HCT116 (cell line): ENCODE measurements around the gene SLFN12L. TPM values are rescaled to one million over a fixed set of nuclear protein-coding genes. Genes with fewer than 3 reads are reported as not detected.

Source experiments
- ATAC-seq: fragments of 200-7000 bp; cut with Tn5 transposase; 2 replicates; pipeline ENCODE4 v1.9.1; 2020; ENCODE audit warnings: mild to moderate bottlenecking, moderate library complexity
- BruUV-seq: library from RNA; stranded (reverse); fragments of 400-500 nt; replicated peaks from 2 replicates; lab custom pipeline; 2021; lab: Mats Ljungman, UMichigan
- CTCF ChIA-PET: fragments of 300-600 bp; sonication (Branson Sonifier 250); formaldehyde crosslinking; loops from one replicate; lab custom pipeline; 2021; ENCODE audit warnings: antibody characterized with exemption; lab: Charles Lee
- POLR2A ChIA-PET: fragments of 300-600, 350-600 bp; sonication (Branson Sonifier 250); formaldehyde crosslinking; loops from one replicate; lab custom pipeline; 2021; ENCODE audit warnings: antibody characterized with exemption; lab: Charles Lee
- RAD21 ChIA-PET, 2 experiments: fragments of 300-600 bp; sonication (Branson Sonifier 250); formaldehyde crosslinking; loops; one replicate each; lab custom pipeline; 2023; ENCODE audit warnings: low total read pairs in 2 of 2; ENCODE audit not compliant: uncharacterized antibody in 2 of 2, unreplicated experiment in 2 of 2, low non-redundant PET in 1 of 2; lab: Charles Lee
- DNase-seq: peaks from one replicate; pipeline ENCODE4 v3.0.0-alpha.2; 2010; ENCODE audit warnings: low read depth, low spot score
- H2AFZ ChIP-seq: fragments of 200-600 bp; shearing (Covaris generic), sonication (generic); 2 replicates; pipeline ENCODE4 v1.6.1; 2017; ENCODE audit warnings: low read depth, mixed run types, mixed read lengths, antibody characterized with exemption, low read length; ENCODE audit not compliant: poor library complexity, severe bottlenecking
- H3K27ac ChIP-seq: 2 replicates; pipeline ENCODE4 v1.5.1; 2012; ENCODE audit warnings: low read depth, low read length
- H3K27me3 ChIP-seq: fragments of 200-600 bp; sonication (generic); 2 replicates; pipeline ENCODE4 v1.6.1; 2016; ENCODE audit warnings: mixed run types, low read length, mixed read lengths; ENCODE audit not compliant: insufficient read depth
- H3K36me3 ChIP-seq, 2 experiments: fragments of 200-500 bp in 1 of 2; fragments of 200-600 bp in 1 of 2; sonication (Bioruptor generic) in 1 of 2; sonication (generic) in 1 of 2; 2 replicates each; pipeline versions ENCODE4 v1.5.1 to v1.6.1; 2014 to 2016; ENCODE audit warnings: low read length in 2 of 2, inconsistent platforms in 1 of 2, mixed read lengths in 1 of 2, mixed run types in 1 of 2; ENCODE audit not compliant: insufficient read depth in 2 of 2, control insufficient read depth in 1 of 2
- H3K4me1 ChIP-seq, 2 experiments: fragments of 200-600 bp in 1 of 2; sonication (generic) in 1 of 2; 2 replicates each; pipeline versions ENCODE4 v1.5.1 to v1.6.1; 2012 to 2017; ENCODE audit warnings: low read length in 2 of 2, inconsistent platforms in 1 of 2, mild to moderate bottlenecking in 1 of 2, mixed read lengths in 1 of 2, mixed run types in 1 of 2, moderate library complexity in 1 of 2; ENCODE audit not compliant: insufficient read depth in 2 of 2, control insufficient read depth in 1 of 2
- H3K4me2 ChIP-seq: fragments of 200-600 bp; sonication (generic); 2 replicates; pipeline ENCODE4 v1.6.1; 2017; ENCODE audit warnings: mixed run types, low read length, mixed read lengths
- H3K4me3 ChIP-seq, 2 experiments: fragments of 200-600 bp in 1 of 2; sonication (generic) in 1 of 2; replicated peaks in 1 of 2; 2 replicates each; pipeline ENCODE4 v1.5.1; 2011 to 2016; ENCODE audit warnings: low read length in 2 of 2, control low read depth in 1 of 2, low read depth in 1 of 2, mild to moderate bottlenecking in 1 of 2, mixed read lengths in 1 of 2, mixed run types in 1 of 2
- H3K79me2 ChIP-seq: fragments of 200-600 bp; sonication (generic); 2 replicates; pipeline ENCODE4 v1.6.1; 2017; ENCODE audit warnings: mild to moderate bottlenecking, mixed run types, low read length, moderate library complexity, mixed read lengths; ENCODE audit not compliant: insufficient read depth
- H3K9ac ChIP-seq: fragments of 200-600 bp; sonication (generic); 2 replicates; pipeline ENCODE4 v1.6.1; 2016; ENCODE audit warnings: low read length, mixed read lengths
- H3K9me2 ChIP-seq: fragments of 200-600 bp; sonication (generic), shearing (Covaris generic); 2 replicates; pipeline ENCODE4 v1.6.1; 2017; ENCODE audit warnings: mixed run types, mild to moderate bottlenecking, moderate library complexity; ENCODE audit not compliant: insufficient read depth
- H3K9me3 ChIP-seq, 2 experiments: fragments of 200-500 bp in 1 of 2; fragments of 200-600 bp in 1 of 2; sonication (Bioruptor generic) in 1 of 2; sonication (generic) in 1 of 2; 2 replicates each; pipeline ENCODE4 v1.6.1; 2014 to 2017; ENCODE audit warnings: low read length in 2 of 2, mixed read lengths in 2 of 2, inconsistent platforms in 1 of 2, low read depth in 1 of 2, mild to moderate bottlenecking in 1 of 2, mixed run types in 1 of 2, moderate library complexity in 1 of 2; ENCODE audit not compliant: control insufficient read depth in 1 of 2, insufficient read depth in 1 of 2
- H4K20me1 ChIP-seq: fragments of 200-600 bp; sonication (generic), shearing (Covaris generic); 2 replicates; pipeline ENCODE4 v1.6.1; 2017; ENCODE audit warnings: mixed run types, mild to moderate bottlenecking, moderate library complexity; ENCODE audit not compliant: insufficient read depth
- CBX3 ChIP-seq: IDR thresholded peaks from 2 replicates; pipeline ENCODE4 v1.6.1; 2012; ENCODE audit warnings: low read depth
- CEBPB ChIP-seq: IDR thresholded peaks from 2 replicates; pipeline ENCODE4 v1.6.1; 2012; ENCODE audit warnings: low read depth
- EGR1 ChIP-seq: IDR thresholded peaks from 2 replicates; pipeline ENCODE4 v1.6.1; 2012; ENCODE audit warnings: low read depth
- ELF1 ChIP-seq: IDR thresholded peaks from 2 replicates; pipeline ENCODE4 v1.6.1; 2012; ENCODE audit warnings: low read depth, borderline replicate concordance
- EZH2 ChIP-seq: fragments of 200-600 bp; sonication (generic); IDR thresholded peaks from 2 replicates; pipeline ENCODE4 v1.6.1; 2017; ENCODE audit warnings: antibody characterized with exemption, mixed run types
- EZH2phosphoT487 ChIP-seq: fragments of 200-600 bp; IDR thresholded peaks from 2 replicates; pipeline ENCODE4 v1.6.1; 2018; ENCODE audit warnings: antibody characterized with exemption, borderline replicate concordance
- FOSL1 ChIP-seq: IDR thresholded peaks from 2 replicates; pipeline ENCODE4 v1.6.1; 2012; ENCODE audit warnings: low read depth
- JUND ChIP-seq: IDR thresholded peaks from 2 replicates; pipeline ENCODE4 v1.6.1; 2012
- POLR2A ChIP-seq: IDR thresholded peaks from 2 replicates; pipeline ENCODE4 v1.7.0; 2011; ENCODE audit warnings: borderline replicate concordance; ENCODE audit not compliant: insufficient read depth, insufficient read length; ENCODE audit errors: extremely low read depth
- POLR2AphosphoS5 ChIP-seq: IDR thresholded peaks from 2 replicates; pipeline ENCODE4 v1.6.1; 2011; ENCODE audit warnings: mild to moderate bottlenecking, low read depth, low read length, moderate library complexity
- SIN3A ChIP-seq: IDR thresholded peaks from 2 replicates; pipeline ENCODE4 v1.6.1; 2012; ENCODE audit warnings: low read depth
- SP1 ChIP-seq: IDR thresholded peaks from 2 replicates; pipeline ENCODE4 v1.6.1; 2012; ENCODE audit warnings: low read depth
- SRF ChIP-seq: IDR thresholded peaks from 2 replicates; pipeline ENCODE4 v1.6.1; 2012; ENCODE audit warnings: low read depth
- TCF7L2 ChIP-seq: IDR thresholded peaks from 2 replicates; pipeline ENCODE4 v1.7.0; 2011; ENCODE audit warnings: borderline replicate concordance, inconsistent platforms; ENCODE audit not compliant: insufficient read depth, insufficient read length; ENCODE audit errors: extremely low read depth
- YY1 ChIP-seq: IDR thresholded peaks from 2 replicates; pipeline ENCODE4 v1.6.1; 2011; ENCODE audit warnings: low read length, low read depth, moderate library complexity, mild to moderate bottlenecking; ENCODE audit not compliant: insufficient replicate concordance; ENCODE audit errors: extremely low read depth
- ZFX ChIP-seq: fragments of 450-650 bp; IDR thresholded peaks from 2 replicates; pipeline ENCODE4 v1.6.1; 2017
- intact Hi-C: fragments of 100-400 bp; cut with micrococcal nuclease; formaldehyde crosslinking; loops from 2 replicates; pipeline ENCODE4 v1.10.0; 2022
- total RNA-seq: library from RNA; stranded (reverse); gene quantifications from one replicate; pipeline ENCODE4 v1.2.1, GENCODE V29; 2021; ENCODE audit not compliant: unreplicated experiment
- TF ChIP-seq, protein P1 (sequence below): IDR thresholded peaks from 2 replicates; pipeline ENCODE4 v1.6.1; 2012
- TF ChIP-seq, protein P2 (sequence below), 3 experiments: fragments of 200-600 bp in 1 of 3; sonication (generic) in 1 of 3; IDR thresholded peaks in 2 of 3; conservative IDR thresholded peaks in 1 of 3; 2 replicates each; pipeline ENCODE4 v1.5.1; 2012 to 2017; ENCODE audit warnings: low read depth in 2 of 3, low read length in 2 of 3, antibody characterized with exemption in 1 of 3, borderline replicate concordance in 1 of 3, control low read depth in 1 of 3, mild to moderate bottlenecking in 1 of 3, mixed read lengths in 1 of 3, mixed run types in 1 of 3, moderate library complexity in 1 of 3; ENCODE audit not compliant: insufficient read depth in 1 of 3
- TF ChIP-seq, protein P3 (sequence below): IDR thresholded peaks from 2 replicates; pipeline ENCODE4 v1.6.1; 2011; ENCODE audit warnings: mild to moderate bottlenecking, low read length, moderate library complexity; ENCODE audit not compliant: insufficient replicate concordance; ENCODE audit errors: extremely low read depth
- TF ChIP-seq, protein P4 (sequence below): IDR thresholded peaks from 2 replicates; pipeline ENCODE4 v1.6.1; 2012

SLFN12L gene
- total RNA-seq, 1 experiment from 2014 or later: 0.17 TPM

DNA sequence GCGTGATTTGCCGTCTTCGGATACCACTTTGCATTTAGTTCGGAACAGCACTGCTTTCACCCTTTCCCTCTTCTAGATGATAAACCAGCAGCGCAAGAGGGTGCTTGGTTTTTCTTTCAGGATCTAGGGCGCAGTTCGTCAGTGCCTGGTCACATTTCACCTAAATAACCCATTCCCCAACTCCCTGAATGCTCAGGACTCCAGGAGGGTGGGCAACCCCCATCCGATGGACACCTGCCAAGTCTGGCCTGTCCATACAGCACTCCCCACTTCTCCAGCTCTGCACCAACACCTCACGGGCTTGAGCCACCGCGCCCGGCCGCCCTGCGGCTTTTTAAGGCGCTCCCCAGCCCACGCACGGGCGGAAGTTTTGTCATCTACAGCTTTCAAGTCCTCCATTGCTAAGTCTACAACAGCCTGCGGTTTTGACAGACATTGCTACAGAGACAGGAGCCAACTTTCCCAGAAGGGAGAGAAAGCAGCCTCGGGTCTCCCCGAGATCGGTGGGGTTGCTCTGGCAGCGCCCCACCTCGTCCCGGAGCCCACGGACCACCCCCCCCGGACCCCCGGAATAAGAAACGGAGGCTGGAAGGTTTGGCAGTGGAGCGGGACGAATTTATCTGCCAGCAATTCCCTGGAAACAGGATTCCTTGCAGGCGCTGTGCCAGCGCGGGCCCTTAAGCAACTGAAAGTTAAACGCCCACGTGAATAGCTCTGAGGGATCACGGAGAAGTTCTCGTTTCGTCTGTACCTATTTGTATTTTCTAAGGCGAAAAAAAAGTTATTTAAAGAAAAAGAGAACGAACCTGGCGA is 50.4 kb downstream of the SLFN12L start:
- ATAC-seq (no peak), DNase-seq (no peak)
- H3K9me2 ChIP-seq: no peaks in the 10 kb centered on the region
- H3K4me2 ChIP-seq: no peak overlapping the region
- no peak overlapping the region for H3K27ac ChIP-seq
- peaks cover 58% of the 10 kb centered on the region for H3K27me3 ChIP-seq
- ChIA-PET RAD21 (no interaction called here), POLR2A (no interaction called here)
- no peak overlapping the region for H3K9ac ChIP-seq
- TF ChIP-seq FOSL1: no peak
- TF ChIP-seq TCF7L2: no peak
- no peak for TF ChIP-seq SRF
- TF ChIP-seq SP1: no peak
- TF ChIP-seq POLR2A: no peak
- no peak for TF ChIP-seq EGR1
- no peak for TF ChIP-seq SIN3A
- TF ChIP-seq, protein P1, sequence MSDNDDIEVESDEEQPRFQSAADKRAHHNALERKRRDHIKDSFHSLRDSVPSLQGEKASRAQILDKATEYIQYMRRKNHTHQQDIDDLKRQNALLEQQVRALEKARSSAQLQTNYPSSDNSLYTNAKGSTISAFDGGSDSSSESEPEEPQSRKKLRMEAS: no peak
- TF ChIP-seq JUND: no peak
- TF ChIP-seq POLR2AphosphoS5: no peak
- TF ChIP-seq YY1: no peak
- TF ChIP-seq CBX3: no peak
- TF ChIP-seq EZH2phosphoT487: no peak
- TF ChIP-seq, protein P2, sequence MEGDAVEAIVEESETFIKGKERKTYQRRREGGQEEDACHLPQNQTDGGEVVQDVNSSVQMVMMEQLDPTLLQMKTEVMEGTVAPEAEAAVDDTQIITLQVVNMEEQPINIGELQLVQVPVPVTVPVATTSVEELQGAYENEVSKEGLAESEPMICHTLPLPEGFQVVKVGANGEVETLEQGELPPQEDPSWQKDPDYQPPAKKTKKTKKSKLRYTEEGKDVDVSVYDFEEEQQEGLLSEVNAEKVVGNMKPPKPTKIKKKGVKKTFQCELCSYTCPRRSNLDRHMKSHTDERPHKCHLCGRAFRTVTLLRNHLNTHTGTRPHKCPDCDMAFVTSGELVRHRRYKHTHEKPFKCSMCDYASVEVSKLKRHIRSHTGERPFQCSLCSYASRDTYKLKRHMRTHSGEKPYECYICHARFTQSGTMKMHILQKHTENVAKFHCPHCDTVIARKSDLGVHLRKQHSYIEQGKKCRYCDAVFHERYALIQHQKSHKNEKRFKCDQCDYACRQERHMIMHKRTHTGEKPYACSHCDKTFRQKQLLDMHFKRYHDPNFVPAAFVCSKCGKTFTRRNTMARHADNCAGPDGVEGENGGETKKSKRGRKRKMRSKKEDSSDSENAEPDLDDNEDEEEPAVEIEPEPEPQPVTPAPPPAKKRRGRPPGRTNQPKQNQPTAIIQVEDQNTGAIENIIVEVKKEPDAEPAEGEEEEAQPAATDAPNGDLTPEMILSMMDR (IDR thresholded peaks at IDR 0.05 in 2 of 3, conservative IDR thresholded peaks at IDR 0.05 in 1 of 3; ENCODE audit: borderline replicate concordance in 1 of 3, insufficient read depth in 1 of 3, low read depth in 2 of 3, low read length in 2 of 3): no peak
- no peak for TF ChIP-seq ZFX
- TF ChIP-seq, protein P3, sequence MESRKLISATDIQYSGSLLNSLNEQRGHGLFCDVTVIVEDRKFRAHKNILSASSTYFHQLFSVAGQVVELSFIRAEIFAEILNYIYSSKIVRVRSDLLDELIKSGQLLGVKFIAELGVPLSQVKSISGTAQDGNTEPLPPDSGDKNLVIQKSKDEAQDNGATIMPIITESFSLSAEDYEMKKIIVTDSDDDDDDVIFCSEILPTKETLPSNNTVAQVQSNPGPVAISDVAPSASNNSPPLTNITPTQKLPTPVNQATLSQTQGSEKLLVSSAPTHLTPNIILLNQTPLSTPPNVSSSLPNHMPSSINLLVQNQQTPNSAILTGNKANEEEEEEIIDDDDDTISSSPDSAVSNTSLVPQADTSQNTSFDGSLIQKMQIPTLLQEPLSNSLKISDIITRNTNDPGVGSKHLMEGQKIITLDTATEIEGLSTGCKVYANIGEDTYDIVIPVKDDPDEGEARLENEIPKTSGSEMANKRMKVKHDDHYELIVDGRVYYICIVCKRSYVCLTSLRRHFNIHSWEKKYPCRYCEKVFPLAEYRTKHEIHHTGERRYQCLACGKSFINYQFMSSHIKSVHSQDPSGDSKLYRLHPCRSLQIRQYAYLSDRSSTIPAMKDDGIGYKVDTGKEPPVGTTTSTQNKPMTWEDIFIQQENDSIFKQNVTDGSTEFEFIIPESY: no peak
- TF ChIP-seq EZH2: no peak
- TF ChIP-seq CEBPB: no peak
- TF ChIP-seq, protein P4, sequence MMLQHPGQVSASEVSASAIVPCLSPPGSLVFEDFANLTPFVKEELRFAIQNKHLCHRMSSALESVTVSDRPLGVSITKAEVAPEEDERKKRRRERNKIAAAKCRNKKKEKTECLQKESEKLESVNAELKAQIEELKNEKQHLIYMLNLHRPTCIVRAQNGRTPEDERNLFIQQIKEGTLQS: no peak
- TF ChIP-seq ELF1: no peak
- TF ChIP-seq, all 23 proteins: peak for 0
- BruUV-seq: no TSS peak
- Histone ChIP-seq H3K36me3 (no peaks in the 10 kb centered on the region), H3K4me3 (no peak overlapping the region), H4K20me1 (no peaks in the 10 kb centered on the region), H3K4me1 (no peaks in the 10 kb centered on the region), H3K79me2 (no peaks in the 10 kb centered on the region), H2AFZ (no peak overlapping the region), H3K9me3 (no peaks in the 10 kb centered on the region)
- intact Hi-C loops: no loop called here
- CTCF ChIA-PET: no interaction called here
